Erythroblast (primary cell): Measurements from ENCODE around the gene KCNMA1.

Source experiments
- DNase-seq, 2 experiments: peaks; one replicate each; lab custom pipeline; 2025; lab: John Stamatoyannopoulos, UW
- GATA1 ChIP-seq: IDR thresholded peaks from 2 replicates; pipeline ENCODE4 v1.6.1; 2011; ENCODE audit warnings: low read depth, mild to moderate bottlenecking, control low read depth, low read length, moderate library complexity
- POLR2A ChIP-seq: IDR thresholded peaks from 2 replicates; pipeline ENCODE4 v1.6.1; 2011; ENCODE audit warnings: mild to moderate bottlenecking, low read length

The KCNMA1 gene

GRCh38 chr10:77493239-77493806, 144.3 kb downstream of the KCNMA1 start:
- DNase-seq, result no peak
- TF ChIP-seq POLR2A, result no peak
- TF ChIP-seq GATA1, result no peak

- TF ChIP-seq POLR2A, result no peak
- no peak for TF ChIP-seq GATA1
- no peak for DNase-seq
These were observed 145.1 kb downstream of the KCNMA1 start for GRCh38 chr10:77492368-77492994.

GRCh38 chr10:77490534-77491314, 146.9 kb downstream of the KCNMA1 start:
- TF ChIP-seq GATA1, result no peak
- no peak for TF ChIP-seq POLR2A
- DNase-seq, result no peak

- TF ChIP-seq POLR2A, result no peak
- TF ChIP-seq GATA1, result no peak
- DNase-seq, result no peak
These were observed 151.1 kb downstream of the KCNMA1 start for GRCh38 chr10:77486517-77486916.

GRCh38 chr10:77485847-77486246, 151.8 kb downstream of the KCNMA1 start:
- TF ChIP-seq POLR2A (no peak), GATA1 (no peak)

GRCh38 chr10:77482072-77482471, 155.5 kb downstream of the KCNMA1 start:
- no peak for TF ChIP-seq GATA1
- TF ChIP-seq POLR2A, result no peak

More at GRCh38 chr10:77485847-77486246, 151.8 kb downstream of the KCNMA1 start:
- DNase-seq, result no peak

GRCh38 chr10:77479586-77479985, 158.0 kb downstream of the KCNMA1 start:
- no peak for DNase-seq
- TF ChIP-seq POLR2A (no peak), GATA1 (no peak)

More at GRCh38 chr10:77482072-77482471, 155.5 kb downstream of the KCNMA1 start:
- no peak for DNase-seq

- DNase-seq, result no peak
- no peak for TF ChIP-seq GATA1
- no peak for TF ChIP-seq POLR2A
These were observed 158.6 kb downstream of the KCNMA1 start for GRCh38 chr10:77478962-77479359.

GRCh38 chr10:77478247-77478961, 159.2 kb downstream of the KCNMA1 start:
- no peak for DNase-seq
- no peak for TF ChIP-seq POLR2A
- no peak for TF ChIP-seq GATA1

- no peak for DNase-seq
- TF ChIP-seq POLR2A, result no peak
- TF ChIP-seq GATA1, result no peak
These were observed 162.1 kb downstream of the KCNMA1 start for GRCh38 chr10:77475522-77475921.

GRCh38 chr10:77474939-77475338, 162.7 kb downstream of the KCNMA1 start:
- DNase-seq, result no peak
- TF ChIP-seq POLR2A (no peak), GATA1 (no peak)

GRCh38 chr10:77474386-77474785, 163.2 kb downstream of the KCNMA1 start:
- DNase-seq, result no peak
- TF ChIP-seq POLR2A (no peak), GATA1 (no peak)

GRCh38 chr10:77472146-77472545, 165.5 kb downstream of the KCNMA1 start:
- no peak for TF ChIP-seq GATA1
- no peak for TF ChIP-seq POLR2A
- no peak for DNase-seq
